ENCODE results near the gene MEA1.

DNA sequence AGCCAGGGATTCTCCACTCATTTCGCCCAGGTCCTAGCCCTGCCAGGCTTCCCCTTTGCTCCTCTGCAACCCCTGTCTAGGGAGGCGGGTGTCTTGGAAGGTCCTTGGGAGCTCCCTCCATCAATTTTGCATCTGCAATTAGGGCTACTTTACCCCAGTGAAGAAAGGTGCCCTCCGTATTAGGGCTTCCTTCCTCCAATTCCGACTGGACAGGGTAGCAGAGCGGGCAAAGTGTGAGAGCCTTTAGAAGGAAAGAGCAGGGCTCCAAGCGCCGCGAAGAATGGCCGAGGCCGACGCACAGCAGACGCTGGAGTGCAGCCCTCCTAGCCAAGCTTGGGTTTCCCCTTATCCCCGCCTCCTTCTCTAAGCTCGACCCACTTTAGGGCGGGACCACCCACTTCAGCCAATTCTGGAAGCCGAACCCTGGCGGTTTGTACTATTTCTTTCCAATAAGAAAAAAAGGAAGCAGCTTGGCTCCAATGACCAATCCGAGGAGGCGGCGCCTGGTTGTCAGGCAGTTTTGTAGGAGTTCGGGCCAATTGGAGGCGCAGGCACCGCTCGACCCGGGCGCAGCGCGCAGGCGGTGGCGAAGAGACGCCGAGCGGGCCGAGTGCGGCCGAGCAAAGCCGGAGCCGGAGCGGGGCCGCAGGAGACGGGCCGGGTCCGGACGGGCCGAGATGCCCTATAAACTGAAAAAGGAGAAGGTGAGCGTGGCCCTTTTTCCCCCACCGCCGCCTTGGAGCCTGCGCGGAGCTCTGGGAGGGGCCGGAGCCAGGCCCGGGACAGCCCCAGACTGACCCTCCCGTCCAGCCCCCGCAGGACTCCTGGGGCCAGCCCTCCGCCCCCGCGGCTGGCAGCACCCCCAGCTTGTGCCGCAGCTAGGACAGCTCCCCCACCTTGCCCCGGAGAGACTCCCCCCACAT lies 29.5 kb downstream of the MEA1 start, which contains the start of gene PPP2R5D:
- no peak for TF ChIP-seq EZH2 (IDR thresholded peaks at IDR 0.05; ENCODE audit: low read length, unreplicated experiment)
- TF ChIP-seq, protein P1, sequence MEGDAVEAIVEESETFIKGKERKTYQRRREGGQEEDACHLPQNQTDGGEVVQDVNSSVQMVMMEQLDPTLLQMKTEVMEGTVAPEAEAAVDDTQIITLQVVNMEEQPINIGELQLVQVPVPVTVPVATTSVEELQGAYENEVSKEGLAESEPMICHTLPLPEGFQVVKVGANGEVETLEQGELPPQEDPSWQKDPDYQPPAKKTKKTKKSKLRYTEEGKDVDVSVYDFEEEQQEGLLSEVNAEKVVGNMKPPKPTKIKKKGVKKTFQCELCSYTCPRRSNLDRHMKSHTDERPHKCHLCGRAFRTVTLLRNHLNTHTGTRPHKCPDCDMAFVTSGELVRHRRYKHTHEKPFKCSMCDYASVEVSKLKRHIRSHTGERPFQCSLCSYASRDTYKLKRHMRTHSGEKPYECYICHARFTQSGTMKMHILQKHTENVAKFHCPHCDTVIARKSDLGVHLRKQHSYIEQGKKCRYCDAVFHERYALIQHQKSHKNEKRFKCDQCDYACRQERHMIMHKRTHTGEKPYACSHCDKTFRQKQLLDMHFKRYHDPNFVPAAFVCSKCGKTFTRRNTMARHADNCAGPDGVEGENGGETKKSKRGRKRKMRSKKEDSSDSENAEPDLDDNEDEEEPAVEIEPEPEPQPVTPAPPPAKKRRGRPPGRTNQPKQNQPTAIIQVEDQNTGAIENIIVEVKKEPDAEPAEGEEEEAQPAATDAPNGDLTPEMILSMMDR (conservative IDR thresholded peaks at IDR 0.05; ENCODE audit: low read depth, low read length): no peak
- TF ChIP-seq EZH2phosphoT487 (IDR thresholded peaks at IDR 0.05; ENCODE audit: borderline replicate concordance, low read length): no peak

All from PC-3 (cell line).